ENCODE results near the gene RPL36. TPM values are rescaled to one million over a fixed set of nuclear protein-coding genes. Genes with fewer than 3 reads are reported as not detected.
A peak's percentile ranks its signal among the peaks of the same experiment; 100 is the strongest.

Gene RPL36
- total and polyA plus RNA-seq, 2 donors (not counting 1 experiment from before 2014, with no cell fraction given) = 341 to 864 TPM

DNA sequence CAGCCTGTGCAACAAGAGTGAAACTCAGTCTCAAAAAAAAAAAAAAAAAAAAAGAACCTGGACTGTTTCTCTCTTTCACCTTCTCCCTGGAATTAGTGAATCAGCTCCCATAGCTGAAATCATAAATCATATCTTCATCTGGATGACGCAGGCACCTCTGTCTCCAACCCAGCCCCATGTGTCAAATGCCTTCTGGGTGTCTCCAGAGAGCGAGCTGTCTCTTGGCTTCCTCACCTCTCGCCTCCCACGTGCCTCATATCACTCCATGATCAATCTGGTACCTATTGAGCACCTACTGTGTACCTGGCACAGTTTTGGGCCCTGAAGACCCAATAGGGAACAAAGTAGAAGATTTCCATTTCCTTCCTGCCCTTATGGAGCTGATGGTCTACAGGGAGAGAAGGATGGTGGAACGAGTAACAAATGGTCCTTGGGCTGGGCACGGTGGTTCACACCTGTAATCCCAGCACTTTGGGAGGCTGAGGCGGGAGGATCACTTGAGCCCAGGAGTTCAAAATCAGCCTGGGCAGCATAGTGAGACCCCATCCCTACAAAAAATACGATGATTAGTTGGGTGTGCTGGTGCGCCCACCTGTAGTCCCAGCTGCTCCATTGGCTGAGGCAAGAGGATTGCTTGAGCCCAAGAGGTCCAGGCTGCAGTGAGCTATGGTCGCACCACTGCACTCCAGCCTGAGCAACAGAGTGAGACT, 6.8 kb upstream of the RPL36 start:
- Histone ChIP-seq H3K9ac (ENCODE audit: insufficient read depth, low read length) (no peak overlapping the region), H3K4me2 (ENCODE audit: extremely low read depth, insufficient read depth, low read length) (no peak overlapping the region), H3K36me3 (ENCODE audit: control insufficient read depth, insufficient read depth, low read length) (no peaks in the 10 kb centered on the region), H3K4me3 (replicated peaks in 1 of 4; ENCODE audit: control extremely low read depth in 1 of 4, insufficient read depth in 1 of 4, low read depth in 3 of 4, low read length in 4 of 4) (no peak overlapping the region), H3K27ac (ENCODE audit: insufficient read depth, low read length) (no peak overlapping the region), H3K4me1 (ENCODE audit: control insufficient read depth, extremely low read depth, insufficient read depth, low read length) (peaks cover 4% of the 10 kb centered on the region), H3K27me3 (ENCODE audit: control insufficient read depth, insufficient read depth, low read length) (peaks cover 3% of the 10 kb centered on the region), H4K20me1 (ENCODE audit: control insufficient read depth, extremely low read depth, insufficient read depth, low read length) (no peaks in the 10 kb centered on the region), H3K79me2 (ENCODE audit: control insufficient read depth, insufficient read depth, low read length) (peaks cover 10% of the 10 kb centered on the region), H3K9me3 (ENCODE audit: control insufficient read depth, insufficient read depth, low read depth, low read length) (no peaks in the 10 kb centered on the region), H2AFZ (ENCODE audit: low read length) (no peak overlapping the region)
- no peak for TF ChIP-seq EZH2 (IDR thresholded peaks at IDR 0.05; ENCODE audit: low read length, missing control alignments)
- TF ChIP-seq, protein P1, sequence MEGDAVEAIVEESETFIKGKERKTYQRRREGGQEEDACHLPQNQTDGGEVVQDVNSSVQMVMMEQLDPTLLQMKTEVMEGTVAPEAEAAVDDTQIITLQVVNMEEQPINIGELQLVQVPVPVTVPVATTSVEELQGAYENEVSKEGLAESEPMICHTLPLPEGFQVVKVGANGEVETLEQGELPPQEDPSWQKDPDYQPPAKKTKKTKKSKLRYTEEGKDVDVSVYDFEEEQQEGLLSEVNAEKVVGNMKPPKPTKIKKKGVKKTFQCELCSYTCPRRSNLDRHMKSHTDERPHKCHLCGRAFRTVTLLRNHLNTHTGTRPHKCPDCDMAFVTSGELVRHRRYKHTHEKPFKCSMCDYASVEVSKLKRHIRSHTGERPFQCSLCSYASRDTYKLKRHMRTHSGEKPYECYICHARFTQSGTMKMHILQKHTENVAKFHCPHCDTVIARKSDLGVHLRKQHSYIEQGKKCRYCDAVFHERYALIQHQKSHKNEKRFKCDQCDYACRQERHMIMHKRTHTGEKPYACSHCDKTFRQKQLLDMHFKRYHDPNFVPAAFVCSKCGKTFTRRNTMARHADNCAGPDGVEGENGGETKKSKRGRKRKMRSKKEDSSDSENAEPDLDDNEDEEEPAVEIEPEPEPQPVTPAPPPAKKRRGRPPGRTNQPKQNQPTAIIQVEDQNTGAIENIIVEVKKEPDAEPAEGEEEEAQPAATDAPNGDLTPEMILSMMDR (conservative IDR thresholded peaks at IDR 0.05 in 1 of 2, IDR thresholded peaks at IDR 0.05 in 1 of 2; ENCODE audit: low read depth in 1 of 2, low read length in 2 of 2) = no peak
- DNase-seq (ENCODE audit: low read depth in 2 of 2) = no peak

DNA sequence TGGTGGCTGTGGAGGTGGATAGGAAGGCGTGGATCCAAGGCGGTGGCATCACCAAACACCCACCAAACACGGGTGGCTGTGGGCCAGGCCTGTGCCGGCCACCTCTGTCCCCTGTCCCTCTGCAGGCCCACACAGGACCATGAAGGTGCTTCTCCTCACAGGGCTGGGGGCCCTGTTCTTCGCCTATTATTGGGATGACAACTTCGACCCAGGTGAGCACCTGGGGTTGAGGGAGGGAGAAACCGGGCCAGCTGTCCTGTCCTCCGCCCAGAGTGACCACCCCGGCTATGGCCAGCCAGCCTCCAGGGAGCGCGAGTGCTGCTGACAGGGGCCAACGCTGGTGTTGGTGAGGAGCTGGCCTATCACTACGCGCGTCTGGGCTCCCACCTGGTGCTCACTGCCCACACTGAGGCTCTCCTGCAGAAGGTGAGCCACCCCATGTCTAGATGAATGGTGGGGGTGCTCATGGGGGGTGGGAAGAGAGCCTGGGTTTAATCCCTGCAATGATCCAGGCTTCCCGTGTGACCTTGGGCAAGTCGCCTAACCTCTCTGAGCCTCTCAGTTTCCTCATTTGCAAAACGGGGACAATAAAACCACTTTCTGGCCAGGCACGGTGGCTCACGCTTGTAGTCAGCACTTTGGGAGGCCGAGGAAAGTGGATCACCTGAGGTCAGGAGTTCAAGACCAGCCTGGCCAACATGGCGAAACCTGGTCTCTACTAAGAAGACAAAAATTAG, 5.2 kb upstream of the RPL36 start:
- Histone ChIP-seq H3K79me2 (ENCODE audit: control insufficient read depth, insufficient read depth, low read length) (peaks cover 2% of the 10 kb centered on the region), H2AFZ (ENCODE audit: low read length) (no peak overlapping the region), H3K27ac (ENCODE audit: insufficient read depth, low read length) (no peak overlapping the region), H3K4me1 (ENCODE audit: control insufficient read depth, extremely low read depth, insufficient read depth, low read length) (no peaks in the 10 kb centered on the region), H3K27me3 (ENCODE audit: control insufficient read depth, insufficient read depth, low read length) (peaks cover 3% of the 10 kb centered on the region), H3K4me3 (replicated peaks in 1 of 4; ENCODE audit: control extremely low read depth in 1 of 4, insufficient read depth in 1 of 4, low read depth in 3 of 4, low read length in 4 of 4) (no peak overlapping the region), H4K20me1 (ENCODE audit: control insufficient read depth, extremely low read depth, insufficient read depth, low read length) (no peaks in the 10 kb centered on the region), H3K9ac (ENCODE audit: insufficient read depth, low read length) (no peak overlapping the region), H3K4me2 (ENCODE audit: extremely low read depth, insufficient read depth, low read length) (no peak overlapping the region), H3K36me3 (ENCODE audit: control insufficient read depth, insufficient read depth, low read length) (no peaks in the 10 kb centered on the region), H3K9me3 (ENCODE audit: control insufficient read depth, insufficient read depth, low read depth, low read length) (no peaks in the 10 kb centered on the region)
- TF ChIP-seq EZH2 (IDR thresholded peaks at IDR 0.05; ENCODE audit: low read length, missing control alignments) = no peak
- TF ChIP-seq, protein P1 (conservative IDR thresholded peaks at IDR 0.05 in 1 of 2, IDR thresholded peaks at IDR 0.05 in 1 of 2; ENCODE audit: low read depth in 1 of 2, low read length in 2 of 2) = no peak
- DNase-seq (ENCODE audit: low read depth in 2 of 2) = no peak

DNA sequence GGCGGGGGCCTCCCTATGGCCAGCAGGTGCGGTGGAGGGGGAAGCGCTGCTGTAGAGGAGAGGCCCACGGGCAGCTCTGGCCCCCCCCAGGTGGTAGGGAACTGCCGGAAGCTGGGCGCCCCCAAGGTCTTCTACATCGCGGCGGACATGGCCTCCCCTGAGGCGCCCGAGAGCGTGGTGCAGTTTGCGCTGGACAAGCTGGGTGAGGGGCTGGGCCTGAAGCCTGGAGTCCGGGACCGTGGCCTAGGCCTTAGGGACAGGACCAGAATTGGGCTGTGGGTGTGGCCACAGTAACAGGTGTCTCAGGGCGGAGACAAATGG, 3.8 kb upstream of the RPL36 start:
- Histone ChIP-seq H2AFZ (ENCODE audit: low read length) (no peak overlapping the region), H3K79me2 (ENCODE audit: control insufficient read depth, insufficient read depth, low read length) (peaks cover 12% of the 10 kb centered on the region), H4K20me1 (ENCODE audit: control insufficient read depth, extremely low read depth, insufficient read depth, low read length) (no peaks in the 10 kb centered on the region), H3K27me3 (ENCODE audit: control insufficient read depth, insufficient read depth, low read length) (peaks cover 3% of the 10 kb centered on the region), H3K27ac (ENCODE audit: insufficient read depth, low read length) (no peak overlapping the region), H3K9ac (ENCODE audit: insufficient read depth, low read length) (no peak overlapping the region), H3K9me3 (ENCODE audit: control insufficient read depth, insufficient read depth, low read depth, low read length) (no peaks in the 10 kb centered on the region), H3K4me2 (ENCODE audit: extremely low read depth, insufficient read depth, low read length) (peak overlapping the region; percentile 59), H3K4me3 (replicated peaks in 1 of 4; ENCODE audit: control extremely low read depth in 1 of 4, insufficient read depth in 1 of 4, low read depth in 3 of 4, low read length in 4 of 4) (peak overlapping the region in 2 of 4 experiments; percentile 42 to 62), H3K4me1 (ENCODE audit: control insufficient read depth, extremely low read depth, insufficient read depth, low read length) (no peaks in the 10 kb centered on the region), H3K36me3 (ENCODE audit: control insufficient read depth, insufficient read depth, low read length) (peaks cover 2% of the 10 kb centered on the region)
- DNase-seq (ENCODE audit: low read depth in 2 of 2) = no peak
- TF ChIP-seq EZH2 (IDR thresholded peaks at IDR 0.05; ENCODE audit: low read length, missing control alignments) = no peak
- TF ChIP-seq, protein P1 (conservative IDR thresholded peaks at IDR 0.05 in 1 of 2, IDR thresholded peaks at IDR 0.05 in 1 of 2; ENCODE audit: low read depth in 1 of 2, low read length in 2 of 2) = no peak
